Fibroblast of lung (primary cell): ENCODE measurements around the gene DRD1. TPM values are rescaled to one million over a fixed set of nuclear protein-coding genes. Genes with fewer than 3 reads are reported as not detected.
A peak's percentile ranks its signal among the peaks of the same experiment; 100 is the strongest.

Source experiments
- DNase-seq, 2 donors: peaks; one replicate each; pipeline versions ENCODE4 v3.0.0 to v3.0.0-alpha.2; 2010; ENCODE audit warnings: low read depth in 2 of 2
- H2AFZ ChIP-seq: 2 replicates; pipeline ENCODE4 v1.5.1; 2012; ENCODE audit warnings: low read length, control low read depth, inconsistent platforms
- H3K27ac ChIP-seq: 2 replicates; pipeline ENCODE4 v1.5.1; 2011; ENCODE audit warnings: low read length, control low read depth; ENCODE audit not compliant: insufficient read depth
- H3K27me3 ChIP-seq: 2 replicates; pipeline ENCODE4 v1.5.1; 2011; ENCODE audit warnings: mild to moderate bottlenecking, low read length; ENCODE audit not compliant: control insufficient read depth, insufficient read depth
- H3K36me3 ChIP-seq: 2 replicates; pipeline ENCODE4 v1.5.1; 2011; ENCODE audit warnings: low read length; ENCODE audit not compliant: control insufficient read depth, insufficient read depth
- H3K4me1 ChIP-seq: 2 replicates; pipeline ENCODE4 v1.5.1; 2011; ENCODE audit warnings: low read length; ENCODE audit not compliant: control insufficient read depth, insufficient read depth; ENCODE audit errors: extremely low read depth
- H3K4me2 ChIP-seq: 2 replicates; pipeline ENCODE4 v1.5.1; 2011; ENCODE audit warnings: low read length, control low read depth; ENCODE audit not compliant: insufficient read depth; ENCODE audit errors: extremely low read depth
- H3K4me3 ChIP-seq, 4 experiments: fragments of 200-600 bp in 1 of 4; sonication (generic) in 1 of 4; replicated peaks in 1 of 4; 2 replicates each; pipeline ENCODE4 v1.5.1; 2011 to 2016; ENCODE audit warnings: low read length in 4 of 4, low read depth in 3 of 4, mild to moderate bottlenecking in 3 of 4, control low read depth in 2 of 4, inconsistent platforms in 1 of 4, mixed read lengths in 1 of 4; ENCODE audit not compliant: insufficient read depth in 1 of 4; ENCODE audit errors: control extremely low read depth in 1 of 4
- H3K79me2 ChIP-seq: 2 replicates; pipeline ENCODE4 v1.5.1; 2012; ENCODE audit warnings: mild to moderate bottlenecking, low read length, inconsistent platforms; ENCODE audit not compliant: control insufficient read depth, insufficient read depth
- H3K9ac ChIP-seq: 2 replicates; pipeline ENCODE4 v1.5.1; 2011; ENCODE audit warnings: mild to moderate bottlenecking, low read length, control low read depth; ENCODE audit not compliant: insufficient read depth
- H3K9me3 ChIP-seq: 2 replicates; pipeline ENCODE4 v1.5.1; 2012; ENCODE audit warnings: low read depth, low read length; ENCODE audit not compliant: control insufficient read depth, insufficient read depth
- H4K20me1 ChIP-seq: 2 replicates; pipeline ENCODE4 v1.5.1; 2011; ENCODE audit warnings: low read length; ENCODE audit not compliant: control insufficient read depth, insufficient read depth; ENCODE audit errors: extremely low read depth
- EZH2 ChIP-seq: IDR thresholded peaks from 2 replicates; pipeline ENCODE4 v1.5.1; 2012; ENCODE audit warnings: low read length, control low read depth, mild to moderate bottlenecking; ENCODE audit errors: missing control alignments
- polyA plus RNA-seq, 2 donors: library from polyadenylated mRNA; depleted of rRNA in 1 of 2; stranded (reverse) in 1 of 2; unstranded in 1 of 2; fragments of >200 nt; gene quantifications; 2 replicates each; pipeline ENCODE4 v1.2.1, GENCODE V29; 2011 to 2012; ENCODE audit warnings: missing spikeins in 1 of 2
- total RNA-seq: library from RNA; depleted of rRNA; stranded (reverse); fragments of >200 nt; gene quantifications from 2 replicates; pipeline ENCODE4 v1.2.1, GENCODE V29; 2014
- TF ChIP-seq, protein P1 (sequence below), 2 donors: IDR thresholded peaks in 1 of 2; conservative IDR thresholded peaks in 1 of 2; 1 replicate in 1 of 2; 2 replicates in 1 of 2; pipeline ENCODE4 v1.5.1; 2011 to 2012; ENCODE audit warnings: low read length in 2 of 2, control low read depth in 1 of 2, inconsistent platforms in 1 of 2, low read depth in 1 of 2, mild to moderate bottlenecking in 1 of 2

Gene DRD1
- total and polyA plus RNA-seq, 2 donors (not counting 1 experiment from before 2014, with no cell fraction given): 0.19 to 2.0 TPM

DNA sequence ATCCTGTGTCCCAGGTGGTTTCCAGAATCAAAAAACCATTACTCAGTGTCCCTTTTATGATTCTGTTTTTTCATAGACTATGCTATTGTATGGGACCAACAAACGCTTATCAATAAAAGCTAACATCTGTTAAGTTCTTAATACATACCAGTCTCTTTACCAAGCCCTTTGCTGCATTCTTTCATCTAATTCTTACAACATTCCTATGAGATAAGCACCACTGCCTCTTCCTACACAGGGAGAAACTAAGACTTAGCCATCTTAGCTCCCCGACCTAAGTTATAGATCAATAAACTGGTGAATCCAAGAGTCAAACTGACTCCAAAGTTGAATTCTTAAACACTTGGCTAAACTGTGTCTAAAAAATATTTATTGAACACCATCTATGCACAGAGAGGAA is 26.6 kb downstream of the DRD1 start:
- TF ChIP-seq, protein P1, sequence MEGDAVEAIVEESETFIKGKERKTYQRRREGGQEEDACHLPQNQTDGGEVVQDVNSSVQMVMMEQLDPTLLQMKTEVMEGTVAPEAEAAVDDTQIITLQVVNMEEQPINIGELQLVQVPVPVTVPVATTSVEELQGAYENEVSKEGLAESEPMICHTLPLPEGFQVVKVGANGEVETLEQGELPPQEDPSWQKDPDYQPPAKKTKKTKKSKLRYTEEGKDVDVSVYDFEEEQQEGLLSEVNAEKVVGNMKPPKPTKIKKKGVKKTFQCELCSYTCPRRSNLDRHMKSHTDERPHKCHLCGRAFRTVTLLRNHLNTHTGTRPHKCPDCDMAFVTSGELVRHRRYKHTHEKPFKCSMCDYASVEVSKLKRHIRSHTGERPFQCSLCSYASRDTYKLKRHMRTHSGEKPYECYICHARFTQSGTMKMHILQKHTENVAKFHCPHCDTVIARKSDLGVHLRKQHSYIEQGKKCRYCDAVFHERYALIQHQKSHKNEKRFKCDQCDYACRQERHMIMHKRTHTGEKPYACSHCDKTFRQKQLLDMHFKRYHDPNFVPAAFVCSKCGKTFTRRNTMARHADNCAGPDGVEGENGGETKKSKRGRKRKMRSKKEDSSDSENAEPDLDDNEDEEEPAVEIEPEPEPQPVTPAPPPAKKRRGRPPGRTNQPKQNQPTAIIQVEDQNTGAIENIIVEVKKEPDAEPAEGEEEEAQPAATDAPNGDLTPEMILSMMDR (conservative IDR thresholded peaks at IDR 0.05 in 1 of 2, IDR thresholded peaks at IDR 0.05 in 1 of 2; ENCODE audit: low read depth in 1 of 2, low read length in 2 of 2): no peak
- TF ChIP-seq EZH2: no peak
- H3K4me1 ChIP-seq: no peaks in the 10 kb centered on the region
- no peaks in the 10 kb centered on the region for H3K79me2 ChIP-seq
- no peaks in the 10 kb centered on the region for H3K9me3 ChIP-seq
- no peak overlapping the region for H3K4me3 ChIP-seq
- no peaks in the 10 kb centered on the region for H3K27me3 ChIP-seq
- no peaks in the 10 kb centered on the region for H4K20me1 ChIP-seq
- peak in 1 of 2 donors; percentile 17 for DNase-seq
- H3K27ac ChIP-seq: no peak overlapping the region
- no peaks in the 10 kb centered on the region for H3K36me3 ChIP-seq
- no peak overlapping the region for H3K9ac ChIP-seq
- no peak overlapping the region for H2AFZ ChIP-seq
- no peak overlapping the region for H3K4me2 ChIP-seq

DNA sequence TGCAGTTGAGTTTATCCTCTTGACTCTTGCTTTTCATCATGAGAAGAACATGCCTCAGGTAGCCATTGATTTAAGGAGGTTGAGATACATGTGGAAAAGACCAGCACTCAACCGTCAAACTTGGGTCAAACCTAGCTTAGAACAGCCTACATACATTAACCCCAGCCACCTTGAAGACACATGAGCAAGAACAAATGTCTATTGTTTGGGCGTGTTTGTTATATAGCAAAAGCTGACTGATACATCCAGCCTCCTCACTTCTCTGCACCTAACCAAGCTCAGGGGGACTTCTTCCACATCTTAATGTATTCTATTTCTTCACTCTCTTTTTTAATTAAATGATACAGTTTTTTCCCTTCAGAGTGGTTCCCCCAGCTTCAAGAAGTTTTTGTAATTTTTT is 28.7 kb downstream of the DRD1 start:
- Histone ChIP-seq H3K27ac (no peak overlapping the region), H2AFZ (no peak overlapping the region), H3K27me3 (no peaks in the 10 kb centered on the region), H3K4me1 (no peaks in the 10 kb centered on the region), H3K9ac (no peak overlapping the region), H3K9me3 (no peaks in the 10 kb centered on the region), H4K20me1 (no peaks in the 10 kb centered on the region), H3K79me2 (no peaks in the 10 kb centered on the region), H3K4me2 (no peak overlapping the region), H3K4me3 (no peak overlapping the region), H3K36me3 (no peaks in the 10 kb centered on the region)
- no peak for DNase-seq
- TF ChIP-seq, protein P1 (conservative IDR thresholded peaks at IDR 0.05 in 1 of 2, IDR thresholded peaks at IDR 0.05 in 1 of 2; ENCODE audit: low read depth in 1 of 2, low read length in 2 of 2): no peak
- TF ChIP-seq EZH2: no peak

DNA sequence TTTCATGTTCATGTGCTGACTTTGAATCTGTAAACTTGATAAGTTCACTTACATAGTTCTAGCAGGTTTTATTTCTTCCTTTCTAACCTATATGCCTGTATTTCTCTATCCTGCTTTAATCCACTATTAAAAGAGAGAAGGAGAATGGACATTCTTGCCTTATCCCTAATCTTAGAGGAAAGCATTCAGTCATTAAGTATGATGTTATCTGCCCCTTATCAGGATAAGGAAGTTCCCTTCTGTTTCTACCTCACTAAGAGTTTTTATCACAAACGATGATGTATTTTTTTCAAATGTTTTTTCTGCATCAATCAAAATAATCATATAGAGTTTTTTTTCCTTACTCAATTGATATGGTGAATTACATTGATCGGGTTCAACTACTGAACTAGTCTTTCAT is 33.1 kb downstream of the DRD1 start:
- H3K36me3 ChIP-seq: no peaks in the 10 kb centered on the region
- no peaks in the 10 kb centered on the region for H3K79me2 ChIP-seq
- no peak for TF ChIP-seq EZH2
- TF ChIP-seq, protein P1 (conservative IDR thresholded peaks at IDR 0.05 in 1 of 2, IDR thresholded peaks at IDR 0.05 in 1 of 2; ENCODE audit: low read depth in 1 of 2, low read length in 2 of 2): no peak
- H3K9me3 ChIP-seq: no peaks in the 10 kb centered on the region
- H3K4me3 ChIP-seq: no peak overlapping the region
- no peak overlapping the region for H3K27ac ChIP-seq
- H3K4me2 ChIP-seq: no peak overlapping the region
- DNase-seq: no peak
- no peak overlapping the region for H3K9ac ChIP-seq
- no peaks in the 10 kb centered on the region for H3K4me1 ChIP-seq
- no peaks in the 10 kb centered on the region for H3K27me3 ChIP-seq
- H2AFZ ChIP-seq: no peak overlapping the region
- no peaks in the 10 kb centered on the region for H4K20me1 ChIP-seq
